Muscle layer of duodenum (tissue), 2 donors: ENCODE data around the gene CSF2RB.

Experiments
- H3K27ac ChIP-seq: one replicate; pipeline ENCODE4 v1.7.0; 2013; ENCODE audit warnings: mild to moderate bottlenecking, low read length
- H3K27me3 ChIP-seq: one replicate; pipeline ENCODE4 v1.7.0; 2013; ENCODE audit warnings: low read depth, mild to moderate bottlenecking, control low read depth, low read length
- H3K36me3 ChIP-seq, 2 donors: one replicate each; pipeline ENCODE4 v1.7.0; 2013; ENCODE audit warnings: low read length in 2 of 2, control low read depth in 1 of 2, mild to moderate bottlenecking in 1 of 2; ENCODE audit not compliant: insufficient read depth in 2 of 2, control insufficient read depth in 1 of 2
- H3K4me1 ChIP-seq, 2 donors: one replicate each; pipeline ENCODE4 v1.7.0; 2013; ENCODE audit warnings: low read length in 2 of 2, mild to moderate bottlenecking in 2 of 2, control low read depth in 1 of 2, moderate library complexity in 1 of 2; ENCODE audit not compliant: insufficient read depth in 2 of 2, control insufficient read depth in 1 of 2
- H3K4me3 ChIP-seq, 2 donors: one replicate each; pipeline ENCODE4 v1.7.0; 2013; ENCODE audit warnings: low read length in 2 of 2, low read depth in 1 of 2, mild to moderate bottlenecking in 1 of 2
- H3K9me3 ChIP-seq, 2 donors: one replicate each; pipeline ENCODE4 v1.7.0; 2013; ENCODE audit warnings: low read length in 2 of 2, control low read depth in 1 of 2, mild to moderate bottlenecking in 1 of 2; ENCODE audit not compliant: control insufficient read depth in 1 of 2
- donor health status: healthy.

CSF2RB gene

DNA sequence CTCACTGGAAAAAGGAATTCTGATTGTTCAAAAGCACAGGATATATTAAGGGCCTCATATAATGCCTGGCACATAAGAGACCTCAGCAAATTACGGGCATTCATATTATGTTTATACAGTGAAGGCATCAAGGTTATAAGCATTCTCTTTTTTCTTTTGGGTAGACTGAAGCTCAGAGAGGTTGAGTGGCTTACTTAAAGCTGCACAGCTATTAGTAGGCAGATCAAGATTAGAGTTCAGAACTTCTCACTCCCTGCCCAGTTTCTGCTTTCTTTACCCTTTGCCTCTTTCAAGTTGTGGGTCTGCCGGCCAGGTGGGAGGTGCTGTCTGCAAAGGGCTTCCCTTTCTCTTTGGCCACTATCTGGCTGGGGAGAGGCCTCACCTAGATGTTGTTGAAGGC lies 18.0 kb downstream of the CSF2RB start:
- no peaks in the 10 kb centered on the region for H3K27me3 ChIP-seq
- no peaks in the 10 kb centered on the region for H3K4me1 ChIP-seq
- H3K4me3 ChIP-seq = no peak overlapping the region
- H3K36me3 ChIP-seq = no peaks in the 10 kb centered on the region
- no peak overlapping the region for H3K27ac ChIP-seq
- H3K9me3 ChIP-seq = no peaks in the 10 kb centered on the region

GRCh38 chr22:36933629-36934417 lies 20.4 kb downstream of the CSF2RB start:
- Histone ChIP-seq H3K4me1 (no peaks in the 10 kb centered on the region), H3K27ac (no peak overlapping the region), H3K36me3 (no peaks in the 10 kb centered on the region), H3K27me3 (no peaks in the 10 kb centered on the region), H3K4me3 (no peak overlapping the region), H3K9me3 (no peaks in the 10 kb centered on the region)

GRCh38 chr22:36934418-36935312 lies 21.2 kb downstream of the CSF2RB start:
- H3K4me1 ChIP-seq = no peaks in the 10 kb centered on the region
- no peaks in the 10 kb centered on the region for H3K9me3 ChIP-seq
- H3K27ac ChIP-seq = no peak overlapping the region
- H3K27me3 ChIP-seq = no peaks in the 10 kb centered on the region
- H3K36me3 ChIP-seq = no peaks in the 10 kb centered on the region
- no peak overlapping the region for H3K4me3 ChIP-seq

DNA sequence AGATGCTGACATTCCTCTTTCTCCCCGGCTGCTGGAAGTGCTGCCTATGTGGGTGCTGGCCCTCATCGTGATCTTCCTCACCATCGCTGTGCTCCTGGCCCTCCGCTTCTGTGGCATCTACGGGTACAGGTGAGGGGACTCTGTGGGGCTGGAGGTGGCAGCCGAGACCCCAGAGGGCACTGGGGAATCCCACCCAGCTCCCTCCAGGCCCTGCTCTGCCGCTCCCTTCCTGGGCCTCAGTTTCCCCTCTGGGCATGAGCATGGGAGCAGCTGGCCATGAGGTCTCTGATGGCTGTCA lies 21.8 kb downstream of the CSF2RB start:
- Histone ChIP-seq H3K4me3 (no peak overlapping the region), H3K27ac (no peak overlapping the region), H3K9me3 (no peaks in the 10 kb centered on the region), H3K4me1 (no peaks in the 10 kb centered on the region), H3K27me3 (no peaks in the 10 kb centered on the region), H3K36me3 (no peaks in the 10 kb centered on the region)

DNA sequence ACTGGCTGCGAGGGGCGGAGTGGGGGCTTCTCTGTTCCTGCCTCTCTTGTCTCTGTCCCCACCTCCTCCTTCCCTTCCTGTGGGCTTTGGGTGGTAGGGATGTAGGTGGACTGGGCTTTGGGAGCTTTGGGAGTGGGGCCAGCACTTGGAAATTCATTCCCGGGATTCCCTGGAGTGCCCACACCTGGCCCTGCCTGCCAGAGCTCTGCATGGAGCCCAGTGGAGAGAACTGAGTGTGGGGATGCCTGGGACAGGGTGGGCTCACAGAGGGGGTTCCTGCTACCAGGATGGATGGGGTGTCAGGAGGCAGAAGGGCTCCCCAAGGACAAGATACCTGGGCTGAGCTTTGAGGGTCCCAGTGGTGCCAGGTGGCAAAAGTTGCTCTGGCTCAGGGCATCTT lies 22.3 kb downstream of the CSF2RB start:
- H3K4me3 ChIP-seq = no peak overlapping the region
- H3K9me3 ChIP-seq = no peaks in the 10 kb centered on the region
- H3K27me3 ChIP-seq = no peaks in the 10 kb centered on the region
- no peaks in the 10 kb centered on the region for H3K4me1 ChIP-seq
- no peaks in the 10 kb centered on the region for H3K36me3 ChIP-seq
- H3K27ac ChIP-seq = no peak overlapping the region

DNA sequence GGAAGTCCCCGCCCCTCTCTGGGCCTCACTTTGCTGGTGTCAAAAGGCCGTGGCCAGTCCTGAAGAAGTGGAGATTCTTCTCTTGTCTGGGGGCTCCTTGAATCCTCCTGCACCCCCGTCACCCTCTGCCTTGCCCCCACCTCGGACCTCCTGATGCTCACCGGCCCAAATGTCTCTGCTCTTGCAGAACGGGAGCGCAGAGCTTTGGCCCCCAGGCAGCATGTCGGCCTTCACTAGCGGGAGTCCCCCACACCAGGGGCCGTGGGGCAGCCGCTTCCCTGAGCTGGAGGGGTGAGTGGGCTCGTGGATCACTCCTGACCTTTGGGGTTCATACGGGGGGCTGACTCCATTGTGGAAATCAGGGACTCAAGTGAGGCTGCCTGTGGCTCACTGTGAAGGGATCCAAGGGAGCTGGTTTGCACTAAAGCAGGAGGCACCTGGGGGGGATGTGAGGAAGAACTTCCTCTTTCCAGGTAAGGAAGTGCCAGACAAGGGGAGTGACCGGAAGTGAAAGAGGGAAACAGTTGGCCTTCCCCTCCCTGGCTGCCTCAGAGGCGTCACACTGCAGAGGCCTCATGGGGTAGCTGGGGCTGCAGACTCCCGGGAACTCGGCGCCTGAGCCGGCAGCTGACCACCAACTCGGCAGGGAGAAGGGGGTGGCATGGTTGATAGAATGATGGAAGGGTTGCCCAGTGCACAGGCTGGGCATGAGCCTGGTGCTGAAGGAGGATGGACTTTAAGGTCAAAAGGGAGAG lies 23.1 kb downstream of the CSF2RB start:
- H3K27me3 ChIP-seq = no peaks in the 10 kb centered on the region
- no peak overlapping the region for H3K27ac ChIP-seq
- no peaks in the 10 kb centered on the region for H3K36me3 ChIP-seq
- H3K4me1 ChIP-seq = no peaks in the 10 kb centered on the region
- H3K4me3 ChIP-seq = no peak overlapping the region
- H3K9me3 ChIP-seq = no peaks in the 10 kb centered on the region

DNA sequence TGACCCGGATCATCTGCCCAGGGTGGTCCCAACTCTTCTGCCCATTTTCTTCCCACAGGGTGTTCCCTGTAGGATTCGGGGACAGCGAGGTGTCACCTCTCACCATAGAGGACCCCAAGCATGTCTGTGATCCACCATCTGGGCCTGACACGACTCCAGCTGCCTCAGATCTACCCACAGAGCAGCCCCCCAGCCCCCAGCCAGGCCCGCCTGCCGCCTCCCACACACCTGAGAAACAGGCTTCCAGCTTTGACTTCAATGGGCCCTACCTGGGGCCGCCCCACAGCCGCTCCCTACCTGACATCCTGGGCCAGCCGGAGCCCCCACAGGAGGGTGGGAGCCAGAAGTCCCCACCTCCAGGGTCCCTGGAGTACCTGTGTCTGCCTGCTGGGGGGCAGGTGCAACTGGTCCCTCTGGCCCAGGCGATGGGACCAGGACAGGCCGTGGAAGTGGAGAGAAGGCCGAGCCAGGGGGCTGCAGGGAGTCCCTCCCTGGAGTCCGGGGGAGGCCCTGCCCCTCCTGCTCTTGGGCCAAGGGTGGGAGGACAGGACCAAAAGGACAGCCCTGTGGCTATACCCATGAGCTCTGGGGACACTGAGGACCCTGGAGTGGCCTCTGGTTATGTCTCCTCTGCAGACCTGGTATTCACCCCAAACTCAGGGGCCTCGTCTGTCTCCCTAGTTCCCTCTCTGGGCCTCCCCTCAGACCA lies 24.0 kb downstream of the CSF2RB start:
- Histone ChIP-seq H3K27me3 (no peaks in the 10 kb centered on the region), H3K27ac (no peak overlapping the region), H3K4me1 (no peaks in the 10 kb centered on the region), H3K36me3 (no peaks in the 10 kb centered on the region), H3K9me3 (no peaks in the 10 kb centered on the region), H3K4me3 (no peak overlapping the region)

GRCh38 chr22:36938028-36938425 lies 24.6 kb downstream of the CSF2RB start:
- Histone ChIP-seq H3K9me3 (no peaks in the 10 kb centered on the region), H3K36me3 (no peaks in the 10 kb centered on the region), H3K27me3 (no peaks in the 10 kb centered on the region), H3K4me1 (no peaks in the 10 kb centered on the region), H3K27ac (no peak overlapping the region), H3K4me3 (no peak overlapping the region)

DNA sequence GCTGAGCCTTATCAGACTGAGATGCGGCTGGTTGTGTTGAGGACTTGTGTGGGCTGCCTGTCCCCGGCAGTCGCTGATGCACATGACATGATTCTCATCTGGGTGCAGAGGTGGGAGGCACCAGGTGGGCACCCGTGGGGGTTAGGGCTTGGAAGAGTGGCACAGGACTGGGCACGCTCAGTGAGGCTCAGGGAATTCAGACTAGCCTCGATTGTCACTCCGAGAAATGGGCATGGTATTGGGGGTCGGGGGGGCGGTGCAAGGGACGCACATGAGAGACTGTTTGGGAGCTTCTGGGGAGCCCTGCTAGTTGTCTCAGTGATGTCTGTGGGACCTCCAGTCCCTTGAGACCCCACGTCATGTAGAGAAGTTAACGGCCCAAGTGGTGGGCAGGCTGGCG lies 25.5 kb downstream of the CSF2RB start:
- Histone ChIP-seq H3K4me1 (no peaks in the 10 kb centered on the region), H3K36me3 (no peaks in the 10 kb centered on the region), H3K27me3 (no peaks in the 10 kb centered on the region), H3K27ac (no peak overlapping the region), H3K4me3 (no peak overlapping the region), H3K9me3 (no peaks in the 10 kb centered on the region)

DNA sequence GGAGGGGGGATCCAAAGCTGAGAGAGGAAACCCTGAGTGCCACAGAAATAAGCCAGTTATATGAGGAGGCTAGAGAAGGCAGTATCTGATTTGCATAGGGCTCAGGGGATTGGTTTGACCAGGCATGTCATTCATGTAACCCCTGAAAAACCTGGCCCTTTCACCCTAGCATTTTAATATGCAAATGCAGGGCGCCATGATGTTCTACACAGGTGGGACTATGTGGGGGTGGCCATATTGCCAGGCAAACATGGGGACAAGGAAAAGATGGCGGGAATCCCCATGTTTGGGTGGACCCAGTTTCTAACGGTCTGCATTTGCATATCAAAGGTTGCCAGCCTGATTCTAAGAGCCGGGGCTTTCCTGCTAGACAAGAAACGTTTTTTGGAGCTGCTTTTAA lies 27.2 kb downstream of the CSF2RB start:
- H3K9me3 ChIP-seq = no peaks in the 10 kb centered on the region
- no peaks in the 10 kb centered on the region for H3K4me1 ChIP-seq
- no peak overlapping the region for H3K4me3 ChIP-seq
- no peak overlapping the region for H3K27ac ChIP-seq
- H3K27me3 ChIP-seq = no peaks in the 10 kb centered on the region
- no peaks in the 10 kb centered on the region for H3K36me3 ChIP-seq

DNA sequence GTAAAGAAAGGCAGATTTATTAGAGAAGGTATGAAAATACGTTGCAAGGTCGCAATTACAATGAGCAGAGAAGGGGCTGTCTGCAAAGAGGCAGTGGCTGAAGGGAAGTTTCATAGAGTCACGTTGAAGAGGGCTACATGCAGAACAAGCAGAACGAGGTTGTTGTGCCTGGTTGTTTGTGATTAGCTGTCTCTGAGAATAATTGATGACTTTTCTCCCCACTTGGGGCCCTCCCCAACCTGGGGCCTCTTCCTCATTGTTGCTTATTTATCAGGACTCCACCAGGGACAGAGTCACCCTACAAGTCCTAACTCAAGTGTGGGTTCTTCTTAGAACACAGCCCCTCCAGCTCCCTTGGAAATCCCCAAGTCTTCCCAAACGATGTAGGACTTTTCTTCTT lies 29.1 kb downstream of the CSF2RB start:
- H3K36me3 ChIP-seq = no peaks in the 10 kb centered on the region
- H3K27me3 ChIP-seq = no peaks in the 10 kb centered on the region
- no peaks in the 10 kb centered on the region for H3K9me3 ChIP-seq
- no peak overlapping the region for H3K4me3 ChIP-seq
- no peak overlapping the region for H3K27ac ChIP-seq
- no peaks in the 10 kb centered on the region for H3K4me1 ChIP-seq
